Activated T-cell treated with anti-CD3 and anti-CD28 coated beads, Interleukin-2, amount 50 U/mL, for 4 hours (primary cell): ENCODE measurements around the gene SCIMP. TPM values are rescaled to one million over a fixed set of nuclear protein-coding genes. Genes with fewer than 3 reads are reported as not detected.
"Not testable (repeated sequence)": the region's sequence is repeated elsewhere in the genome, so short reads cannot be mapped to it uniquely, and the experiment has no call there.

ENCODE experiments used
- ATAC-seq, 2 donors: fragments of 200-7000 bp; cut with Tn5 transposase; one replicate each; pipeline ENCODE4 v1.10.0; 2021
- DNase-seq: peaks from one replicate; pipeline ENCODE4 v3.0.0-alpha.2; 2020
- H3K27me3 Mint-ChIP-seq: one replicate; pipeline ENCODE4 v1.8.0; 2021; ENCODE audit warnings: low read depth, mixed read lengths
- H3K36me3 Mint-ChIP-seq: one replicate; pipeline ENCODE4 v1.8.0; 2022; ENCODE audit warnings: mixed read lengths; ENCODE audit not compliant: insufficient read depth
- H3K4me1 Mint-ChIP-seq: one replicate; pipeline ENCODE4 v1.8.0; 2021; ENCODE audit warnings: low read depth, mixed read lengths
- H3K4me3 Mint-ChIP-seq: one replicate; pipeline ENCODE4 v1.8.0; 2021; ENCODE audit warnings: mild to moderate bottlenecking, moderate library complexity, mixed read lengths
- H3K9me3 Mint-ChIP-seq: one replicate; pipeline ENCODE4 v1.8.0; 2021; ENCODE audit warnings: mixed read lengths
- total RNA-seq, 3 donors: library from RNA; stranded (reverse); gene quantifications; one replicate each; pipeline ENCODE4 v1.2.1, GENCODE V29; 2021

The SCIMP gene
- total RNA-seq, 3 donors from 2014 or later, result 0.10 TPM; not detected in 2

DNA sequence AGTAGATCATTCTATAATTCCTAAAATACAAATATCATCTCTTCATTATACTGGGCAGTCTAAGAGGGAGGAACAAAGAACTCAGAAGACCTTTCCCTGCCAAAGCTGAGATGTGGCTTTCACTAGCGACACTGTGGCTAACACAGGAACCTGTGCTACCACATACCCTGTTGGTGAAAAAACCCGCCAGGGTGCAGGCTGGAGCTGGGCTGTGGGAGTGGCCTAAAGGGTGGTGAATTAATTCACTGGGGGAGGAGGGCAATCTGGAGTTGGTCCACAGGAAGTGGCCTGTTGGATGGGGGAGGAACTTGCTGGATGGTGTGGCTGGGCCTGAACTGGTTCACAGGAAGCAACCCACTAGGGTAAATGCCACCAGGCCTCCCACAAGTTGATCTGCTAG is 50.4 kb downstream of the SCIMP start:
- no peak overlapping the region for H3K4me3 Mint-ChIP-seq
- DNase-seq (no peak), ATAC-seq (no peak)
- H3K36me3 Mint-ChIP-seq, result peaks cover 50% of the 10 kb centered on the region
- no peaks in the 10 kb centered on the region for H3K27me3 Mint-ChIP-seq
- no peaks in the 10 kb centered on the region for H3K4me1 Mint-ChIP-seq
- peaks cover 57% of the 10 kb centered on the region for H3K9me3 Mint-ChIP-seq

DNA sequence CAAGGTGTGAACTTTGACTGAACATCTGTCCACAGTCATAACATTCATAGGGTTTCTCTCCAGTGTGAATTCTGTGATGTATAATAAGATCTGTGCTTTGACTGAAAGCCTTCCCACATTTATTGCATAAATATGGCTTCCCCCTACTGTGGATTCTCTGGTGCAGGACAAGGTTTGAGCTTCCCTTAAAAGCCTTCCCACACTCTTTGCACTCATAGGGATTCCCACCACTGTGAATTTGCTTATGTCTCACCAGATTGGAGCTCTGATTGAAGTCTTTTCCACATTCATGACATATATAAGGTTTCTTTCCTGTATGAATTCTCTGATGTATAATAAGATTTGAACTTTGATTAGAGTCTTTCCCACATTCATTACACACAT is 51.3 kb downstream of the SCIMP start:
- H3K9me3 Mint-ChIP-seq, result peaks cover 56% of the 10 kb centered on the region
- DNase-seq (no peak), ATAC-seq (no peak)
- no peaks in the 10 kb centered on the region for H3K27me3 Mint-ChIP-seq
- H3K4me3 Mint-ChIP-seq, result no peak overlapping the region
- H3K4me1 Mint-ChIP-seq, result no peaks in the 10 kb centered on the region
- H3K36me3 Mint-ChIP-seq, result peaks cover 49% of the 10 kb centered on the region

GRCh38 chr17:5182597-5183409 is 51.9 kb downstream of the SCIMP start:
- no peak for DNase-seq
- Mint-ChIP-seq H3K9me3 (peaks cover 53% of the 10 kb centered on the region), H3K36me3 (peaks cover 44% of the 10 kb centered on the region), H3K4me1 (no peaks in the 10 kb centered on the region), H3K4me3 (no peak overlapping the region), H3K27me3 (no peaks in the 10 kb centered on the region)
- ATAC-seq, result no peak

DNA sequence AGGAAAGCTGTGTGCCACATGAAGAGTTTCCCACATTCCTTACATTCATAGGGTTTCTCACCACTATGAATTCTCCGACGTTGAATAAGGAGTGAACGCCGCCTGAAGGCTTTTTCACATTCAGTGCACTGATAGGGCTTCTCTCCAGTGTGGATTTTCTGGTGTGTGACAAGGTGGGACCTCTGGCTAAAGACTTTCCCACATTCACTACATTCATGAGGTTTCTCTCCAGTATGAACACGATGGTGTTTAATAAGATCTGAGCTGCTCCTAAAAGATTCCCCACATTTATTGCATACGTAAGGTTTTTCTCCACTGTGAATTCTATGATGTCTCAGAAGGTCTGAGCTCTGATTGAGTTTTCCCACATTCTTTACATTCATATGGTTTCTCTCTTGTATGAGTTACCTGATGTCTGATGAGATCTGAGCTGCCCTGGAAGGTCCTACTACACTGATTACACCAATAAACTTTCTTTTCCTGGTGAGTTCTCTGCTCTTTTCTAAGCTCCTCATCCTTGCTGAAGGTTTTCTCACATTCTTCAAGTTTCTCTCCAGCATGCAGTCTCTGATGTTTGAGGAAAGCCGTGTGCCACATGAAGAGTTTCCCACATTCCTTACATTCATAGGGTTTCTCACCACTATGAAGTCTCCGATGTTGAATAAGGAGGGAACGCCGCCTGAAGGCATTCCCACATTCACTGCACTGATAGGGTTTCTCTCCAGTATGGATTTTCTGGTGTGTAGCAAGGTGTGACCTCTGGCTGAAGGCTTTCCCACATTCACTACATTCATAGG is 53.0 kb downstream of the SCIMP start:
- DNase-seq (no peak), ATAC-seq (no peak)
- H3K4me3 Mint-ChIP-seq, result no peak overlapping the region
- H3K27me3 Mint-ChIP-seq, result no peaks in the 10 kb centered on the region
- peaks cover 40% of the 10 kb centered on the region for H3K36me3 Mint-ChIP-seq
- H3K9me3 Mint-ChIP-seq, result peaks cover 47% of the 10 kb centered on the region
- no peaks in the 10 kb centered on the region for H3K4me1 Mint-ChIP-seq

- Mint-ChIP-seq H3K36me3 (peaks cover 40% of the 10 kb centered on the region), H3K4me1 (no peaks in the 10 kb centered on the region), H3K27me3 (no peaks in the 10 kb centered on the region), H3K4me3 (no peak overlapping the region), H3K9me3 (peaks cover 39% of the 10 kb centered on the region)
- DNase-seq (no peak), ATAC-seq (no peak)
Measured at GRCh38 chr17:5179003-5179402, 55.7 kb downstream of the SCIMP start.

DNA sequence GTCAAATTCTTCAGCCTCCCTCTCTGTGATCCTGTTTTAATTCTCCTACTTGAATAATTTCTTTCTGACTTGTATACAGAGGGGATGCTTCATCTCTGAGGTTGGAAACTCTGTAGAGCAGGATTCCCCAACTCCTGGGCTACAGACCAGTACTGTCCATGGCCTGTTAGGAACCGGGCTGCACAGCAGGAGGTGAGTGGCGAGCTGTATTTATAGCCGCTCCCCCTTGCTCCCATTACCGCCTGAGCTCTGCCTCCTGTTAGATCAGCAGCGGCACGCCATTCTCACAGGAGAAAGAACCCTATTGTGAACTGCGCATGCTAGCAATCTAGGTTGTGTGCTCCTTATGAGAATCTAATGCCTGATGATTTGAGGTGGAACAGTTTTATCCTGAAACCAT is 59.6 kb downstream of the SCIMP start:
- not testable (repeated sequence) for H3K4me3 Mint-ChIP-seq, H3K27me3 Mint-ChIP-seq, H3K4me1 Mint-ChIP-seq, DNase-seq, ATAC-seq
- Mint-ChIP-seq H3K9me3 (peaks cover 18% of the 10 kb centered on the region), H3K36me3 (peaks cover 20% of the 10 kb centered on the region)

- not testable (repeated sequence) for H3K9me3 Mint-ChIP-seq, H3K4me3 Mint-ChIP-seq, DNase-seq, H3K4me1 Mint-ChIP-seq, ATAC-seq, H3K36me3 Mint-ChIP-seq
- H3K27me3 Mint-ChIP-seq, result peaks cover 19% of the 10 kb centered on the region
Measured at GRCh38 chr17:5165791-5166564, 68.7 kb downstream of the SCIMP start.

DNA sequence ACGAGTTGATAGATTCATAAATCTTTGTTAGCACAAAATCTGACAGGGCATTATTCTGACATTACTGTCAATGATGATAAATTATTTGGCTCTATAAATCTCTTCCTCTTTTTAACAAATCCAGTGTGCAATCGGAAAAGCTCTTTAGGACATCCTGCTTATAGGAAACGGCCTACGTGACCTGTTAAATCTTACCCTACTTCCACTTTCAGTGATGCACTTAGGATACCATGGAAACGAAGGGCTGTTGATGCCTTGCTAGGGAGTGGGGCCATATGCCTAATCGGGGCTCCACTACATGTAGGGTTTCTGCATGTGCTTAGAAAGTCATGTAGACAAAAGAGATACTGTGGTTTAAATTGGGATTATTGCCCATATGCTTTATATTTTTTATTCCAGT is 70.2 kb downstream of the SCIMP start:
- no peak for ATAC-seq
- H3K36me3 Mint-ChIP-seq, result no peaks in the 10 kb centered on the region
- peaks cover 16% of the 10 kb centered on the region for H3K27me3 Mint-ChIP-seq
- peaks cover 1% of the 10 kb centered on the region for H3K4me1 Mint-ChIP-seq
- no peaks in the 10 kb centered on the region for H3K9me3 Mint-ChIP-seq
- H3K4me3 Mint-ChIP-seq, result no peak overlapping the region
- DNase-seq, result no peak

DNA sequence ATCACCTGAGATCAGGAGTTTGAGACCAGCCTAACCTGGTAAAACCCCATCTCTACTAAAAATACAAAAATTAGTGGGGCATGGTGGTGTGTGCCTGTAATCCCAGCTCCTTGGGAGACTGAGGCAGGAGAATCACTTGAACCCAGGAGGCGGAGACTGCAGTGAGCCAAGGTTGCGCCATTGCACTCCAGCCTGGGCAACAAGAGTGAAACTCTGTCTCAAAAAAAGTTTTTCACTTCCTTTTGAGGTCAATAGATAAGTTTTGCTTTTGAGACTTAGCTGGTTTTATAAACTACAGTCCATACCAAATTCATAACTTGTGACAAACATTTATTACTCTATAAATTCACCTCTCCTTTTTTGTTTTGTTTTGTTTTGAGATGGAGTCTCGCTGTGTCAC is 72.9 kb downstream of the SCIMP start:
- H3K4me1 Mint-ChIP-seq, H3K9me3 Mint-ChIP-seq, H3K4me3 Mint-ChIP-seq, DNase-seq, H3K36me3 Mint-ChIP-seq, ATAC-seq: not testable (repeated sequence)
- H3K27me3 Mint-ChIP-seq, result peaks cover 31% of the 10 kb centered on the region

DNA sequence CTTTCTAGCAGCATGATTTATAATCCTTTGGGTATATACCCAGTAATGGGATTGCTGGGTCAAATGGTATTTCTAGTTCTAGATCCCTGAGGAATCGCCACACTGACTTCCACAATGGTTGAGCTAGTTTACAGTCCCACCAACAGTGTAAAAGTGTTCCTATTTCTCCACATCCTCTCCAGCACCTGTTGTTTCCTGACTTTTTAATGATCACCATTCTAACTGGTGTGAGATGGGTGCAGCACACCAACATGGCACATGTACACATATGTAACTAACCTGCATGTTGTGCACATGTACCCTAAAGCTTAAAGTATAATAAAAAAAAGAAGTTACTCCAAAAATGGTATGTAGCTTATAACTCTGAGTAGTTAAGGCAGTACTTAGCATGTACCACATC is 74.0 kb downstream of the SCIMP start:
- H3K4me3 Mint-ChIP-seq, H3K4me1 Mint-ChIP-seq, DNase-seq, H3K9me3 Mint-ChIP-seq, ATAC-seq, H3K36me3 Mint-ChIP-seq: not testable (repeated sequence)
- H3K27me3 Mint-ChIP-seq, result peaks cover 31% of the 10 kb centered on the region

Other genes with a start within 250 kb of the SCIMP start
- 100 to 1,000 TPM in 2 of 3 donors, 10 to 100 TPM in 1; 87.8 to 141 (median 101) TPM for gene CAMTA2, start 247.2 kb downstream of the SCIMP start, total RNA-seq
- under 1 TPM in 2 of 3 donors, not detected in 1; 0.16 to 0.30 TPM for gene INCA1, start 237.3 kb downstream of the SCIMP start, total RNA-seq
- 10 to 100 TPM; 42.7 to 49.9 (median 49.4) TPM for gene KIF1C, start 236.9 kb downstream of the SCIMP start, total RNA-seq
- gene SLC52A1, start 199.4 kb downstream of the SCIMP start, total RNA-seq, result under 1 TPM in 1 of 3 donors, not detected in 2; 0.08 TPM
- gene ZFP3, start 156.4 kb downstream of the SCIMP start, total RNA-seq, result 1 to 10 TPM; 1.7 to 2.2 (median 1.8) TPM
- 10 to 100 TPM; 18.7 to 25.8 (median 21.3) TPM for gene ZNF232, start 123.0 kb downstream of the SCIMP start, total RNA-seq
- gene USP6, start 118.8 kb downstream of the SCIMP start, total RNA-seq, result under 1 TPM in 2 of 3 donors, not detected in 1; 0.08 to 0.23 TPM
- 1 to 10 TPM; 6.5 to 7.6 (median 6.7) TPM for gene ZNF594, start 43.0 kb downstream of the SCIMP start, total RNA-seq
- 10 to 100 TPM; 72.9 to 80.8 (median 76.3) TPM for gene RABEP1, start 47.4 kb upstream of the SCIMP start, total RNA-seq
- gene NUP88, start 184.8 kb upstream of the SCIMP start, total RNA-seq, result 100 to 1,000 TPM; 171 to 184 (median 180) TPM
- gene RPAIN, start 185.3 kb upstream of the SCIMP start, total RNA-seq, result 10 to 100 TPM; 68.5 to 81.5 (median 76.2) TPM
- gene C1QBP, start 204.3 kb upstream of the SCIMP start, total RNA-seq, result 100 to 1,000 TPM; 663 to 755 (median 712) TPM
- gene DHX33, start 234.1 kb upstream of the SCIMP start, total RNA-seq, result 10 to 100 TPM; 54.1 to 59.9 (median 58.0) TPM